OCI-LY7 (cell line): ENCODE data around the gene ARL15. TPM values are rescaled to one million over a fixed set of nuclear protein-coding genes. Genes with fewer than 3 reads are reported as not detected.

Experiments
- BruUV-seq: library from RNA; stranded (reverse); fragments of 400-500 nt; replicated peaks from 2 replicates; lab custom pipeline; 2021; lab: Mats Ljungman, UMichigan
- CTCF ChIA-PET: fragments of 300-600 bp; sonication (Branson Sonifier 250); formaldehyde crosslinking; loops from one replicate; lab custom pipeline; 2022; ENCODE audit warnings: antibody characterized with exemption; ENCODE audit not compliant: unreplicated experiment; lab: Charles Lee
- POLR2A ChIA-PET: fragments of 300-600 bp; sonication (Branson Sonifier 250); formaldehyde crosslinking; loops from one replicate; lab custom pipeline; 2022; ENCODE audit warnings: antibody characterized with exemption; lab: Charles Lee
- DNase-seq: peaks from one replicate; pipeline ENCODE4 v3.0.0-alpha.2; 2015; ENCODE audit warnings: low spot score
- H2AFZ ChIP-seq: fragments of 200-600 bp; sonication (generic), shearing (Covaris generic); 2 replicates; pipeline ENCODE4 v1.6.1; 2014; ENCODE audit warnings: mild to moderate bottlenecking, antibody characterized with exemption, low read length, moderate library complexity
- H3K27ac ChIP-seq: fragments of 200-600 bp; sonication (generic); 2 replicates; pipeline ENCODE4 v1.5.1; 2014; ENCODE audit warnings: mixed run types, low read depth, mild to moderate bottlenecking, moderate library complexity, low read length, inconsistent platforms; ENCODE audit not compliant: poor library complexity, severe bottlenecking
- H3K36me3 ChIP-seq: fragments of 200-600 bp; sonication (generic); 2 replicates; pipeline ENCODE4 v1.6.1; 2014; ENCODE audit warnings: mild to moderate bottlenecking, antibody characterized with exemption, low read length, moderate library complexity, mixed read lengths; ENCODE audit not compliant: insufficient read depth
- H3K4me1 ChIP-seq: fragments of 200-600 bp; sonication (generic); 2 replicates; pipeline ENCODE4 v1.5.1; 2014; ENCODE audit warnings: mild to moderate bottlenecking, low read length; ENCODE audit not compliant: insufficient read depth, poor library complexity, severe bottlenecking
- H3K4me2 ChIP-seq: fragments of 200-600 bp; sonication (generic); 2 replicates; pipeline ENCODE4 v1.6.1; 2014; ENCODE audit warnings: mild to moderate bottlenecking, low read length
- H3K4me3 ChIP-seq: fragments of 200-600 bp; sonication (generic); 2 replicates; pipeline ENCODE4 v1.5.1; 2014; ENCODE audit warnings: mild to moderate bottlenecking, low read depth, low read length; ENCODE audit not compliant: poor library complexity, severe bottlenecking
- H3K79me2 ChIP-seq: fragments of 200-600 bp; sonication (generic); 2 replicates; pipeline ENCODE4 v1.6.1; 2016; ENCODE audit warnings: low read depth, mild to moderate bottlenecking, low read length, moderate library complexity, mixed read lengths; ENCODE audit not compliant: insufficient read depth
- H3K9me2 ChIP-seq: fragments of 200-600 bp; sonication (generic); 2 replicates; pipeline ENCODE4 v1.6.1; 2016; ENCODE audit warnings: mild to moderate bottlenecking, low read length, mixed read lengths; ENCODE audit not compliant: insufficient read depth
- H3K9me3 ChIP-seq: fragments of 200-600 bp; sonication (generic); 2 replicates; pipeline ENCODE4 v1.6.1; 2014; ENCODE audit warnings: mild to moderate bottlenecking, mixed run types, low read length, mixed read lengths
- H4K20me1 ChIP-seq: fragments of 200-600 bp; sonication (generic); 2 replicates; pipeline ENCODE4 v1.6.1; 2014; ENCODE audit warnings: mild to moderate bottlenecking, antibody characterized with exemption, low read length, moderate library complexity, mixed read lengths; ENCODE audit not compliant: insufficient read depth
- CTCF ChIP-seq: fragments of 200-600 bp; sonication (generic); conservative IDR thresholded peaks from 2 replicates; pipeline ENCODE4 v1.5.1; 2014; ENCODE audit warnings: mild to moderate bottlenecking, antibody characterized with exemption, low read length, moderate library complexity, mixed read lengths
- EZH2phosphoT487 ChIP-seq: fragments of 200-600 bp; sonication (generic); IDR thresholded peaks from 2 replicates; pipeline ENCODE4 v1.6.1; 2018; ENCODE audit warnings: low read depth, borderline replicate concordance, mild to moderate bottlenecking, mixed run types, antibody characterized with exemption, low read length, moderate library complexity, mixed read lengths
- intact Hi-C: fragments of 100-400 bp; cut with micrococcal nuclease; formaldehyde crosslinking; loops from one replicate; pipeline ENCODE4 v1.10.0; 2022; ENCODE audit not compliant: unreplicated experiment
- total RNA-seq, 2 experiments: library from RNA; depleted of rRNA in 1 of 2; stranded (reverse); fragments of >200 nt in 1 of 2; shearing (Covaris generic) in 1 of 2; gene quantifications; 2 replicates each; pipeline ENCODE4 v1.2.3, GENCODE V29; 2014 to 2022

Gene ARL15
- total RNA-seq, 2 experiments from 2014 or later, result 18.8 to 24.4 TPM

DNA sequence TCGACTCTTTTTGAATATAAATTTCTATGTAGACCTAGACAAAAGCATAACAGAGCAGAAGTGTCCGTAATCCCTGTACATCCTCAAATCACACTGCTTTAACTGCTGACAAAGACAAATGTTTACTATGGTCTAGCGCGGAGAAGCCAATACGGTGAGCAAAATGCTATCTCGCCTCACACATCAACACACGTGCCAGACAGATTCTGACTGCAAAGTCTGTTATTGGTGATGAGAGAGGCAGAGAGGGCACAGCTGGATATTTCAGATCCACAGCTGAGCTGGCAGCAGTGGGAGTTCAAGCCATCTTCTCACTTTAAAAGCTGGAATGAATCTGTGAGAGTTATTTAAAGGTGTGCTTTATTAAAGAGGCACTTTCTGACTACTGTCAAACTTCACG, 124.3 kb downstream of the ARL15 start:
- BruUV-seq, result no TSS peak
- Histone ChIP-seq H3K9me3 (no peaks in the 10 kb centered on the region; the same call in 1 of the 2 replicates), H2AFZ (no peak overlapping the region), H3K4me3 (no peak overlapping the region), H3K79me2 (no peaks in the 10 kb centered on the region), H3K4me1 (peaks cover 9% of the 10 kb centered on the region), H3K27ac (no peak overlapping the region), H3K9me2 (no peaks in the 10 kb centered on the region), H3K36me3 (no peaks in the 10 kb centered on the region), H4K20me1 (no peaks in the 10 kb centered on the region), H3K4me2 (no peak overlapping the region)
- intact Hi-C loops, result no loop called here
- no peak for DNase-seq
- TF ChIP-seq CTCF (no peak), EZH2phosphoT487 (no peak)
- ChIA-PET CTCF (no interaction called here), POLR2A (interaction anchor here (0.9 kb wide), 1 partner anchor 14 kb away, joined by 3 read pairs; no protein-coding TSS in a partner anchor)

GRCh38 chr5:54184806-54185205, 125.6 kb downstream of the ARL15 start:
- BruUV-seq, result no TSS peak
- Histone ChIP-seq H2AFZ (no peak overlapping the region), H3K36me3 (no peaks in the 10 kb centered on the region), H4K20me1 (no peaks in the 10 kb centered on the region), H3K4me3 (no peak overlapping the region), H3K79me2 (no peaks in the 10 kb centered on the region), H3K9me2 (no peaks in the 10 kb centered on the region), H3K27ac (no peak overlapping the region), H3K4me1 (peaks cover 9% of the 10 kb centered on the region), H3K4me2 (no peak overlapping the region), H3K9me3 (no peaks in the 10 kb centered on the region; the same call in 1 of the 2 replicates)
- intact Hi-C loops, result no loop called here
- TF ChIP-seq CTCF (no peak), EZH2phosphoT487 (no peak)
- CTCF ChIA-PET, result no interaction called here
- POLR2A ChIA-PET, result interaction anchor here (0.7 to 1.2 kb wide), 4 partner anchors 10 to 130 kb away, joined by 3 to 5 read pairs (median 4); no protein-coding TSS in a partner anchor
- no peak for DNase-seq

DNA sequence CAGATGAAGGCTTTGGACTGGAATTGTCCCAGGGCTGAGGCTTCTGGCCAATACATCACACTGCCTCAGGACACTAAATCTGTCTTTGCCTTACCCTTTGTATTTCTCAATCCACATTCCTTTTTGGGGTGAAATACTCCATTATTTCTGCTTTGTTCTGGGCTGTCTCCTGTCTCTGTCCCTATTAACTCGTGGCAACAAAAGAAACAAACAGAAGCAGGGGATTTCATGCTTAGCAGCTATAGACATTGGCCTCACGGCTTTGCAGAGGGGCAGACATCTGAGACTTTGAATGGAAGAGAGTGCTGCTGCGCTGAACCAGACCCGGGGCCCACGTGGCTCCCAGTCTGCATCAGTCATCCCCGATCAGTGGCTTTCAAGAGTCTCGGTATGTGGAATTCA, 129.7 kb downstream of the ARL15 start:
- POLR2A ChIA-PET, result no interaction called here

More for the DNA sequence above, 129.7 kb downstream of the ARL15 start:
- Histone ChIP-seq H3K4me1 (peaks cover 4% of the 10 kb centered on the region), H4K20me1 (no peaks in the 10 kb centered on the region), H3K27ac (no peak overlapping the region), H3K4me2 (no peak overlapping the region), H2AFZ (no peak overlapping the region), H3K36me3 (no peaks in the 10 kb centered on the region), H3K4me3 (no peak overlapping the region), H3K9me3 (no peaks in the 10 kb centered on the region; the same call in 1 of the 2 replicates), H3K79me2 (no peaks in the 10 kb centered on the region), H3K9me2 (no peaks in the 10 kb centered on the region)
- CTCF ChIA-PET, result no interaction called here
- no TSS peak for BruUV-seq
- DNase-seq, result no peak
- intact Hi-C loops, result no loop called here
- TF ChIP-seq CTCF (no peak), EZH2phosphoT487 (no peak)
